B cell (primary cell): ENCODE measurements around the gene CYB5B.

ENCODE experiments used
- EZH2 ChIP-seq: IDR thresholded peaks from 2 replicates; pipeline ENCODE4 v1.6.1; 2012; ENCODE audit warnings: borderline replicate concordance, low read depth, mild to moderate bottlenecking, moderate library complexity, low read length; ENCODE audit not compliant: insufficient read depth, poor library complexity, severe bottlenecking
- TF ChIP-seq, protein P1 (sequence below): fragments of 200-600 bp; IDR thresholded peaks from one replicate; pipeline ENCODE4 v1.8.0; 2022; ENCODE audit warnings: antibody characterized with exemption, mild to moderate bottlenecking

DNA sequence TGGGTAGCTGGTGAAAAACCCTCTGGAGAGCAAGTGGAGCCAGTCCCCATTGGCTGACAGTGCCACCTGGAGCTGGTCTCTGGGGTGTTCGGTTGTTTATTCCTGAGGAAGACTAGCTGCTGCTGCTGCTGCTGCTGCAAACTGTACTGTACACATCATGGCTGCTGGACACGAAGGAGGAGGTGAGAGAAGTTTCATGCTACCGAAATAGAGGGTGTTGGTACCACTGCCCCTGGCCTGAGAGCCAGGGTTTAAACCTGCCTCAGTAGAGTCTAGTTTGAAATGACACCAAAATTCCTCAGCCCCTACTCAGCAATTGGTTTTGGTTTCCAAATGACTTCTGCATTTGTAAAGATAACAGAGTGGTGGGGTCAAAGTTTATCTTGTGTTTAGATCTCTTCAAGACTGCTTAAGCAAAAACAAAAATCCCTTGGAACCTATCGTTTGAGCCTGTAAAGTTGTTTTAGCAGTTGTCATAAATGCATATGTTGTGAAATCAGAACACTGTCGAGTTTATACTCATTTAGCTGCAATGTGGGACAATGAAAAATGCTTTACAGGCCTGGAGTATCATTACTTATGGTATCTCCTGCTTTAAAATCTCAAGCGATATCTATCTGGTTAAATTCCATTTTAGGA is 40.8 kb downstream of the CYB5B start:
- TF ChIP-seq, protein P1, sequence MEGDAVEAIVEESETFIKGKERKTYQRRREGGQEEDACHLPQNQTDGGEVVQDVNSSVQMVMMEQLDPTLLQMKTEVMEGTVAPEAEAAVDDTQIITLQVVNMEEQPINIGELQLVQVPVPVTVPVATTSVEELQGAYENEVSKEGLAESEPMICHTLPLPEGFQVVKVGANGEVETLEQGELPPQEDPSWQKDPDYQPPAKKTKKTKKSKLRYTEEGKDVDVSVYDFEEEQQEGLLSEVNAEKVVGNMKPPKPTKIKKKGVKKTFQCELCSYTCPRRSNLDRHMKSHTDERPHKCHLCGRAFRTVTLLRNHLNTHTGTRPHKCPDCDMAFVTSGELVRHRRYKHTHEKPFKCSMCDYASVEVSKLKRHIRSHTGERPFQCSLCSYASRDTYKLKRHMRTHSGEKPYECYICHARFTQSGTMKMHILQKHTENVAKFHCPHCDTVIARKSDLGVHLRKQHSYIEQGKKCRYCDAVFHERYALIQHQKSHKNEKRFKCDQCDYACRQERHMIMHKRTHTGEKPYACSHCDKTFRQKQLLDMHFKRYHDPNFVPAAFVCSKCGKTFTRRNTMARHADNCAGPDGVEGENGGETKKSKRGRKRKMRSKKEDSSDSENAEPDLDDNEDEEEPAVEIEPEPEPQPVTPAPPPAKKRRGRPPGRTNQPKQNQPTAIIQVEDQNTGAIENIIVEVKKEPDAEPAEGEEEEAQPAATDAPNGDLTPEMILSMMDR = no peak
- TF ChIP-seq EZH2 = no peak
